ENCODE measurements around the gene ZNF750. TPM values are rescaled to one million over a fixed set of nuclear protein-coding genes. Genes with fewer than 3 reads are reported as not detected.

The ZNF750 gene
- total RNA-seq, 2 donors from 2014 or later = not detected

GRCh38 chr17:82830249-82830661 lies 9.6 kb downstream of the ZNF750 start:
- ATAC-seq = peak; percentile 24
- intact Hi-C loops (cut with DNase I) = no loop called here
- no peak for TF ChIP-seq POLR2A (IDR thresholded peaks at IDR 0.05)
- TF ChIP-seq, protein P1, sequence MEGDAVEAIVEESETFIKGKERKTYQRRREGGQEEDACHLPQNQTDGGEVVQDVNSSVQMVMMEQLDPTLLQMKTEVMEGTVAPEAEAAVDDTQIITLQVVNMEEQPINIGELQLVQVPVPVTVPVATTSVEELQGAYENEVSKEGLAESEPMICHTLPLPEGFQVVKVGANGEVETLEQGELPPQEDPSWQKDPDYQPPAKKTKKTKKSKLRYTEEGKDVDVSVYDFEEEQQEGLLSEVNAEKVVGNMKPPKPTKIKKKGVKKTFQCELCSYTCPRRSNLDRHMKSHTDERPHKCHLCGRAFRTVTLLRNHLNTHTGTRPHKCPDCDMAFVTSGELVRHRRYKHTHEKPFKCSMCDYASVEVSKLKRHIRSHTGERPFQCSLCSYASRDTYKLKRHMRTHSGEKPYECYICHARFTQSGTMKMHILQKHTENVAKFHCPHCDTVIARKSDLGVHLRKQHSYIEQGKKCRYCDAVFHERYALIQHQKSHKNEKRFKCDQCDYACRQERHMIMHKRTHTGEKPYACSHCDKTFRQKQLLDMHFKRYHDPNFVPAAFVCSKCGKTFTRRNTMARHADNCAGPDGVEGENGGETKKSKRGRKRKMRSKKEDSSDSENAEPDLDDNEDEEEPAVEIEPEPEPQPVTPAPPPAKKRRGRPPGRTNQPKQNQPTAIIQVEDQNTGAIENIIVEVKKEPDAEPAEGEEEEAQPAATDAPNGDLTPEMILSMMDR (IDR thresholded peaks at IDR 0.05) = no peak
- peaks cover 0 to 2% of the 10 kb centered on the region in 2 donors for H3K36me3 ChIP-seq (replicated peaks in 1 of 2; ENCODE audit: insufficient read depth in 1 of 2, low read depth in 2 of 2)
- no peaks in the 10 kb centered on the region for H3K9me3 ChIP-seq
- DNase-seq = peak; percentile 24 to 34 (median 27)
- WGBS, 2 donors = 91 to 93% methylated on average over 21 to 22 of the region's 22 CpGs
- H3K4me3 ChIP-seq = no peak overlapping the region
- H3K4me1 ChIP-seq = no peaks in the 10 kb centered on the region
- H3K27ac ChIP-seq = no peak overlapping the region
- H3K27me3 ChIP-seq = no peaks in the 10 kb centered on the region

GRCh38 chr17:82828875-82829487 lies 10.8 kb downstream of the ZNF750 start:
- no peaks in the 10 kb centered on the region for H3K4me1 ChIP-seq
- H3K36me3 ChIP-seq (replicated peaks in 1 of 2; ENCODE audit: insufficient read depth in 1 of 2, low read depth in 2 of 2) = peaks cover 0 to 2% of the 10 kb centered on the region in 2 donors
- no peak overlapping the region for H3K27ac ChIP-seq
- intact Hi-C loops (cut with DNase I) = no loop called here
- no peak for DNase-seq
- H3K9me3 ChIP-seq = no peaks in the 10 kb centered on the region
- H3K27me3 ChIP-seq = no peaks in the 10 kb centered on the region
- TF ChIP-seq, protein P1 (IDR thresholded peaks at IDR 0.05) = peak in 1 of 7 experiments; percentile 8
- TF ChIP-seq POLR2A (IDR thresholded peaks at IDR 0.05) = no peak
- WGBS, 2 donors = 94% methylated on average over 26 of the region's 26 CpGs
- no peak overlapping the region for H3K4me3 ChIP-seq
- ATAC-seq = no peak

GRCh38 chr17:82826956-82827355 lies 12.9 kb downstream of the ZNF750 start:
- TF ChIP-seq, protein P1 (IDR thresholded peaks at IDR 0.05) = no peak
- no peak for TF ChIP-seq POLR2A (IDR thresholded peaks at IDR 0.05)
- Histone ChIP-seq H3K4me3 (no peak overlapping the region), H3K27me3 (no peaks in the 10 kb centered on the region), H3K9me3 (no peaks in the 10 kb centered on the region), H3K36me3 (replicated peaks in 1 of 2; ENCODE audit: insufficient read depth in 1 of 2, low read depth in 2 of 2) (no peaks in the 10 kb centered on the region), H3K4me1 (no peaks in the 10 kb centered on the region), H3K27ac (no peak overlapping the region)
- intact Hi-C loops (cut with DNase I) = no loop called here
- DNase-seq (no peak), ATAC-seq (no peak)
- 91 to 94% methylated on average over 7 of the region's 7 CpGs for WGBS, 2 donors

DNA sequence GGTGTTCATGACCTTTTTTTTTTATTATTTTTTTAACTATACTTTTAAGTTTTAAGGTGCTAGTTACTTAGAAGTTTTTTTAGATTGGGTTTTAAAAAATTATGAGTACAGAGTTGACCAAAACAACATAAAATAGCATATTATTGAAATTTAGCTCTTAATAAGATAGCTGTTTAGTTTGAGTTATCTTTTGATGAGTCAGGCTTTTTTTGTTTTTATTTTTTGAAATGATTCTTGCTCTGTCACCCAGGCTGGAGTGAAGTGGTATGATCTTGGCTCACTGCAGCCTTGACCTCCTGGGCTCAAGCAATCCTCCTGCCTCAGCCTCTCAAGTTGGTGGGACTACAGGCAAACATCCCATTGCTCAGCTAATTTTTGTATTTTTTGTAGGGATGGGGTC lies 13.6 kb downstream of the ZNF750 start:
- no peak for TF ChIP-seq POLR2A (IDR thresholded peaks at IDR 0.05)
- TF ChIP-seq, protein P1 (IDR thresholded peaks at IDR 0.05) = no peak

DNA sequence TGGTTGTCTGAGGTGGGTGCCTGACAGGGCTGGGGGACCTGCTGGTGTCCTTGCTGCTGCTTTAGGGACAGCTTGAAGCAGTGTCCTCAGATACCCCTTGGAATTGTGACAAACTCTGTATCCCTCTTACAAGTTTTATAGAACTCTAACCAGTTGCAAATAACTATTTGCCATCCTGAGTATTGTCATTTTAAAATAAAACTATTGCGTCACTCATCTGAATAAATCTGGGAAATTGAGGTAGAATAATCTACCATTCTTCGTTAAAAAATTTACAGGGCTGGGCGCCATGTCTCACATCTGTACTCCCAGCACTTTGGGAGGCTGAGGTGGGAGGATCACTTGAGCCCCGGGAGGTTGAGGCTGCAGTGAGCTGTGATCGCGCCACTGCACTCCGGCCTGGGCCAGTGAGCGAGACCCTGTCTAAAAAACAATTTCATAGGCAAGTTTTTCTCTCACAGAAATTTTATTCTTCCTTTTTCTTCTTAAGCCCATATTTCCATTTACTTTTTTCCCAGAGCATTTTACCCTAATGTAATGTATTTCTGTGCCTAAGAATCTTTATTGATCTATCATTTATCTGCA lies 14.2 kb downstream of the ZNF750 start:
- no peak for ATAC-seq
- TF ChIP-seq POLR2A (IDR thresholded peaks at IDR 0.05) = no peak
- TF ChIP-seq, protein P1 (IDR thresholded peaks at IDR 0.05) = no peak
- intact Hi-C loops (cut with DNase I) = no loop called here
- Histone ChIP-seq H3K36me3 (replicated peaks in 1 of 2; ENCODE audit: insufficient read depth in 1 of 2, low read depth in 2 of 2) (no peaks in the 10 kb centered on the region), H3K27ac (no peak overlapping the region), H3K4me1 (no peaks in the 10 kb centered on the region), H3K27me3 (no peaks in the 10 kb centered on the region), H3K4me3 (no peak overlapping the region), H3K9me3 (no peaks in the 10 kb centered on the region)
- no peak for DNase-seq
- 95 to 96% methylated on average over 8 of the region's 8 CpGs for WGBS, 2 donors

More for the DNA sequence above, 13.6 kb downstream of the ZNF750 start:
- H3K27ac ChIP-seq = no peak overlapping the region
- H3K9me3 ChIP-seq = no peaks in the 10 kb centered on the region
- intact Hi-C loops (cut with DNase I) = no loop called here
- no peak for DNase-seq
- H3K36me3 ChIP-seq (replicated peaks in 1 of 2; ENCODE audit: insufficient read depth in 1 of 2, low read depth in 2 of 2) = no peaks in the 10 kb centered on the region
- no peaks in the 10 kb centered on the region for H3K4me1 ChIP-seq
- no peak overlapping the region for H3K4me3 ChIP-seq
- no peaks in the 10 kb centered on the region for H3K27me3 ChIP-seq
- ATAC-seq = no peak
